Measurements from ENCODE around the gene MAK. TPM values are rescaled to one million over a fixed set of nuclear protein-coding genes. Genes with fewer than 3 reads are reported as not detected.

MAK gene
- total and polyA plus RNA-seq, 2 of the 13 experiments (the other 11 are each of a cell fraction or from before 2014, with no cell fraction given) = 0.04 TPM; not detected in 1

- TF ChIP-seq POGK (CRISPR knock-in tag; conservative IDR thresholded peaks at IDR 0.05) (peak; percentile 90), ZNF318 (CRISPR knock-in tag; IDR thresholded peaks at IDR 0.05) (peak; percentile 69; the same call in 1 of the 2 replicates), ATF2 (CRISPR knock-in tag; IDR thresholded peaks at IDR 0.05) (peak; percentile 72; the same call in 1 of the 2 replicates), GMEB1 (CRISPR knock-in tag; IDR thresholded peaks at IDR 0.05; ENCODE audit: borderline replicate concordance) (peak; percentile 88), MXD4 (CRISPR knock-in tag; IDR thresholded peaks at IDR 0.05) (peak; percentile 93), CBFB (CRISPR knock-in tag; IDR thresholded peaks at IDR 0.05) (peak; percentile 94), TRIM24 (CRISPR knock-in tag; IDR thresholded peaks at IDR 0.05) (no peak), PITX1 (CRISPR knock-in tag; IDR thresholded peaks at IDR 0.05) (peak; percentile 78)
Observed at GRCh38 chr6:10722820-10723566, 115.3 kb downstream of the MAK start, which contains the start of gene TMEM14C (continued).
